ENCODE measurements around the gene PAQR5.
"Not testable (repeated sequence)": the region's sequence is repeated elsewhere in the genome, so short reads cannot be mapped to it uniquely, and the experiment has no call there.

PAQR5 gene, protein sequence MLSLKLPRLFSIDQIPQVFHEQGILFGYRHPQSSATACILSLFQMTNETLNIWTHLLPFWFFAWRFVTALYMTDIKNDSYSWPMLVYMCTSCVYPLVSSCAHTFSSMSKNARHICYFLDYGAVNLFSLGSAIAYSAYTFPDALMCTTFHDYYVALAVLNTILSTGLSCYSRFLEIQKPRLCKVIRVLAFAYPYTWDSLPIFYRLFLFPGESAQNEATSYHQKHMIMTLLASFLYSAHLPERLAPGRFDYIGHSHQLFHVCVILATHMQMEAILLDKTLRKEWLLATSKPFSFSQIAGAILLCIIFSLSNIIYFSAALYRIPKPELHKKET

DNA sequence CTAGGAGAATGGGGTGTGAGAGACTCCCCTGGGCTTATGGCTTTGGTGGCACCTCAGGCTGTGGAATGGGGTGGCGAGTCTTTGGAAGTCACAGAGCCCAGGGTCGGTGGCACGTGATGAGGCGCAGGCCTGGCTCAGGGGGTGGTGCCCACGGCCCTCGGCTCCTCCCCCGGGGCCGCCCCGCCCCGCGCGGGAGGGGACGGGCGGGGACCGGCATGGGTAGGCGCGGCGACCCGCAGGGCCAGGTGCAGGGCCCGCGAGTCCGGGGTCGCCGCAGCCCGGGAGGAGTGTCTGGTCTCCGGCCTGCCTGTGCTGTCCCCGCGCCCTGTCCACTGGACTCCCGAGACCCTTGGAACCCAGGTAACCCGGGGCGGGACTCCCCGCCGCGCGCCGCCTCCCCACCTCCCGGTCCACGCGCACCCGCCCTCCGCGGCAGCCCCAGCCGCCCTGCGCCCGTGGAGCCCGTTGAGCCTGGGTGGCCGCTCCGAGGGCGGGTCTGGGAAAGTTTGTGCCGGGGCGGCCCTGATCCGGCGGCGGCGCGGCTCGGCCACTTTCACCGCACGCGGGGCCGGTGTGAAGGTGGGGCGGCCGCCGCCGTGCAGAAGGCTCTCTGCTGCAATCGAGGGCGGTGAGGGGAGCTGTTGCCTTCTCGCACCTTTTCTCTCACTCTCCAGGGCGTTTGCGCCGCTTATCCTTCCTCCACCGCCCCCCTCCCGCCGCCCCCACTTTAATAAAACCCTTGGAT lies at the start of gene PAQR5:
Gene PAQR5, plus strand, starts transcription at position 216 of the 745 bp plus-strand sequence. CDS start 61,169 bp downstream, outside the sequence.
- peak; percentile 43 for DNase-seq

DNA sequence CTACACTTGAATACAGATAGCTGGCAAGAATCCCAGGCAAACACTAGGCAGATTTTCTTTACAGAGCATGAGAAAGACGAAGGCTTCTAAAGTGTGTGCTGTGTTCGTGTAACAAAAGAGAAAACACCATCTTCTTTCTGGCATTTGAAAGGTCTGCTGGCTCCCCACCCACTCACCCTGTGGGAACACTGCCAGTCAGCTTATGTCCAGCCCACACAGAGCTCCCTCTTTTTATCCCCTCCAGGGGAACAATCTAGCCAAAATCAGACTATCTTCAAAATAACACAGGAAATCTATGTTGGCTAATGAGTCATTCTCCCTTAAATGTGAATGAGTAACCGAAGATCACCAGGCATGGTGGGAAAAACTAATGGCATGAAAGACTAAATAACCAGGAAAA lies 45.6 kb upstream of the PAQR5 start:
- DNase-seq, result no peak

DNA sequence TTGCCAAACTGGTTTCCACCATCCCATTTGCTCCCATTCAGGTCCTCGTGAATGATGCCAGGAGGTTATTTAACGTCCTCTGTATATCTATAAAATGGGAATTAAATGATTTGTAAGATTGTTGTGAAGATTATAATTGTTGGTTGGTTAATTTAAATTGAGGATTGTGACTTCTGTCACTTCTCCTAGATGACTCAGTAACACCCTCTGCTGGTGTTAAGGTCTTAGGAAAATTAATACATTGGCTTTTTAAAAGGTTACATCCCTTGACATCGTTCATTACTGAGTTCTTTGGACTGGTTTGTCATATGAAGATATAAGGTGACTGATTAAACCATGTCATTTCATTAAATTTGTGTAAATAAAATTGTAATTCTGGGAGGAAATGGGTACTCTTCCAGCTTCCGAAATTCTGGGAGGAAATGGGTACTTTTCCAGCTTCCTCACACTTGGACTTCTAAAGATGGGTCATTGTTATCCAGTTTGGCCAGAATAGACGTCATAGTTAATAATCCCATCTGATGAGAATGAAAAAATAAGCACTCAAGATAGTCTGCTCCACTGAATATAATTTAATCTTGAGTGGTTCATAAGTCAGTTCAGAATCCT lies 33.3 kb upstream of the PAQR5 start:
- no peak for DNase-seq

DNA sequence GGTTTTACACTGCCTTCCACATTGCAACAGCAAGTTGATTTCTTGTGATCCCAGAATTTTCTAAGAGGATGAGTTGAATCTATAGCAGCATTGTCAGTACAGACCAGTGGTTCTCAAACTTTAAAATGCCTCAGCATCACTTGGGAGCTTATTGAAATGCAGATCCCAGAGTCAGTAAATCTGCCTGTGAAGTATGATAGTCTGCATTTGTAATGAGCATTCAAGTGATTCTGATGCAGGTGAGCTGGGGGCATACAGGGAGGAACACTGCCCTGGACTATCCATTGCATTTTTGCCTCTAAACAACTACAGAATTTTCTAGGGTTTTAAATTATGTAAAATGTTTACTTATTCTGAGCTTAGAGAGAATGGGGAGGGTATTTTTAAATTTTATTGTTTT lies 27.5 kb upstream of the PAQR5 start:
- no peak for DNase-seq

- no peak for DNase-seq
Observed at GRCh38 chr15:69272139-69272538, 26.6 kb upstream of the PAQR5 start.

GRCh38 chr15:69272891-69273290 lies 25.8 kb upstream of the PAQR5 start:
- no peak for DNase-seq

DNA sequence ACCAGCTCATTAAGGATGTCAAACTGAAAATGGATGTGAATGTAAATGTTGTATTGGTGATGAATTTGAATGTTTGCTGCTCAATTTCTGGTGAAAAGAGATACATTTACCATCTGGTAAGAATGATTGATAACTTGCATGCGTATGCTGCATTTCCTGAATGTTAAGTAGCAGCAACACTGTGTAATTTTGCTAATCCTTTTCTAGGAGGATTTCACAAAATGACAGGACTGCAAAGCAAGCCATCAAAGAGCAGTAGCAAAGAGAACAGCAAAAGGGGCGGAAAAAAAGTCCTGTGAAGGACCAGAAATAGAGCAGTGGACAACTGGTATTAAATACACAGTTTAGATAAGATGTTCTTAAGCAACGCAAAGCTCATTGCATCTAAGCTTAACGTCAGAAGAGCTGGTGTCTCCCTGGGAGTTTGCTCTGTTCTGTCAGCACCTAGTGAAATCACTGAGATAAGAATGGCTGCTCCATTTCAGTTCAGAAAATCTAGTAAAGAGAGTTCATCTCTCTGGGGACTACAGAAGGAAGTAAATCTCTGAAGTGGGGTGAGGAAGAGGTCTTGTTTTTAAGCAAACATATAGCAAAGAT lies 23.5 kb upstream of the PAQR5 start:
- DNase-seq, result no peak

- no peak for DNase-seq
Observed at GRCh38 chr15:69275933-69276560, 22.7 kb upstream of the PAQR5 start.

GRCh38 chr15:69277316-69277715 lies 21.4 kb upstream of the PAQR5 start:
- no peak for DNase-seq

DNA sequence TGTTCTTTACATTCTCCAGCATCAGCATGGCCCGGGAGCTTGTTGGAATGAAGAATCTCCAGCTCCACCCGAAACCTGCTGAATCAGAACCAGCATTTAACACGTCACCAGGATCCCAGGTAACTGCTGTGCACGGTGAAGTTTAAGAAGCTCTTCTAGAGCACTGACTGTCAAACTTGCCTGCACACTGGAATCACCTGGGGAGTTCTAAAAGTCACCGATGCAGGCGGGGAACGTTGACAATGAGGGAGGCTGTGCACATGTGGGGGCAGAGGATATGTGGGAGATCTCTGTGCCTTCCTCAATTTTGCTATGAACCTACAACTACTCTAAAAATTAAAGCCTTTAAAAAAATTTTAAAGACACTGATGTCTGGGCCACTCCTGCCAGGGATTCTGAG lies 19.1 kb upstream of the PAQR5 start:
- no peak for DNase-seq

DNA sequence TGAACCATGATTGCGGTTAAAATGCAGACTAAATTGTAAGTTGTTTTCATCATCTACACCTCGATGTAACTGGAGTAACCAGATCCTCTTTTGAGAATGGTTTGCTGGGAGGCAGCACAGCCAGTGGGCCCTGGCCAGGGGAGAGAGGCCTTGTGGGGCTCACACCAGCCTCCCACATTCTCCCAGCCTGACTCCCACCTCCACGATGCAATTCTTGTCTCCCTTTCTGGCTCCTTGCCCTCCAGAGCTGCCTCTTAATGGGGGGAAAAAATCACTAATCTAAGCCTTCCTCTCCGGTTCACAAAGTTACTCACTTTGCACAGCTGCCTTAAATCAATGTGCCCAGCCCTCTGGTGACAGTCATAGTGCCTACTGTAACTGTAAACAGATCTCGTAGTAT lies 17.9 kb upstream of the PAQR5 start:
- DNase-seq, result no peak

DNA sequence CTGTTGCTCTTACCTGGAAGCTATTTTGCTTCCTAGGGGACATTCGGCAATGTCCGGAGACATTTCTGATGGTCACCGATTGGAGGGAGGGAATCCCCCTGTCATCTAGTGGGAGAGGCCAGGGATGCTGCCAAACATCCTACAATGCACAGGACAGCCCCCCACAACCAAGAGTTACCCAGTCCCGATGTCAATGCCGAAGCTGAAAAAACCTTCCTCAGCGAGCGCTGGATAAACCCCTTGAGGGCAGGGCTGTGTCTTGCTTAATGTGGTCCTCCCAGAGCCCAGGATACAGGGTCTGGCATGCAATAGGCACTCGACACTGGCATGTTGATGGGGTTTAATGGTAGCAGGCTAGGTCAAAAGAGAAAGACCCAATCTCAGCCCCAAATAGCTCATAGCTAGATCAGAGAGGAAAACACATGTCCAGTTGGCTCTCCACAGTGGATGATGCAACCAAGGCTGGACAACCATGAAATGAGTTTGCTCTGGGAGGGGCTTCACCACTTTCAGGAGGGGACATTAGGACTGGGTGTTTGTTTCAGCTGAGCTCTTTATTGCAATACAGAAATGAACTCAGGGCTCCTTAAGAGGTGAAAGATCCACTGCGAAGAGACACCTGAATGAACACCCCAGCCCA lies 16.5 kb upstream of the PAQR5 start:
- DNase-seq, result no peak

- DNase-seq, result no peak
Observed at GRCh38 chr15:69285834-69286233, 12.9 kb upstream of the PAQR5 start.

DNA sequence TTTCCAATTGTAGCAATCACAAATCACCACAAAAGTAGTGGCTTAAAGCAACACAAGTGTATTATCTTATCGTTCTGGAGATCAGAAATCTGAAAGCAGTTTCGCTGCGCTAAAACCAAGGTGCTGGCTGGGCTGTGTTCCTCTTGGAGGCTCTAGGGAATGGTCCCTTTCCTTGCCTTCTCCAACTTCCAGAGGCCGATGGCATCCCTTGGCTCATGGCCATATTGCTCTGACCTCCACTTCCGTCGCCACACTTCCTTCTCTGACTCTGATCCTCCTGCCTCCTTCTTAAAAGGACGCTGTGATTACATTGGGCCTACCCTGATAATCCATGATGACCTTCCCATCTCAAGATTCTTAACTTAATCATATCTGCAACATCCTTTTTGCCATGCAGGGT lies 10.7 kb upstream of the PAQR5 start:
- no peak for DNase-seq

DNA sequence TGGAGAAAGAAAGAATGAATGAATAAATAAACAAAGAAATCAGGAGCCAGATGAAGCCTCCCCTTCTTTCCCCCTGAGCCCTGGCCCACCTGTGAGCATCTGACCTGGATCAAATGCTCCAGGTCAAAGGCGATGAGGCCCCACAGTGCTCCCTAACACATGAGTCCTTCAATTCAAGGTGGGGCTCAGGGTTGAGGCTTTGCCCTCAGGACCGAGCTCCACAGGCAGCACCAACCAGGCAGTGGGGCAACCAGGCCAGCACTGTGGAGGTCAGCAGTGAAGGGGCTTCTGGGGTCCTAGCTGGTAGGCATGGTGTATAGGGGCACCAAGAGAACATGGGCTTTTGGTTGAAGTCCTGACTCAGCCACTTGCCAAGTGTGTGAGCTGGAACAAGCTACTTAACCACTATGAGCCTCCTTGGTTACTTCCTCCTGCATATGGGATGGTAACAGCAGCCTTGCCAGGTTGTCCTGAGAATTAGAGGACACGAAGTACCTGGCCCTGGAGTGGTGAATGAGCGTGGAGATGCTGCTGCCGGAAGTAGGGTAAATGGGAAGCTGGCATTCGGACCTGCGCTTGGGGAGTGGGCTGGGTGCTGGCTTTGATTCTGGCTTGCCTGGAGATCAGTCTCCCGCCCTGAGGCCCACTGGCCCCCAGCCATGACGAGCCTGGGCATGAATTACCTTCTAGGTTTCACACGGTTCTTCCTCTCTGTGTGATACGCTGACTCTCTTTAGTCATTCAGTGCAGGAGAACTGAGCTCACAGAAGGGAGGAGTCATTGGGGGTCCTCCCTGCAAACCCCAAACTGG lies 10.0 kb upstream of the PAQR5 start:
- no peak for DNase-seq

DNA sequence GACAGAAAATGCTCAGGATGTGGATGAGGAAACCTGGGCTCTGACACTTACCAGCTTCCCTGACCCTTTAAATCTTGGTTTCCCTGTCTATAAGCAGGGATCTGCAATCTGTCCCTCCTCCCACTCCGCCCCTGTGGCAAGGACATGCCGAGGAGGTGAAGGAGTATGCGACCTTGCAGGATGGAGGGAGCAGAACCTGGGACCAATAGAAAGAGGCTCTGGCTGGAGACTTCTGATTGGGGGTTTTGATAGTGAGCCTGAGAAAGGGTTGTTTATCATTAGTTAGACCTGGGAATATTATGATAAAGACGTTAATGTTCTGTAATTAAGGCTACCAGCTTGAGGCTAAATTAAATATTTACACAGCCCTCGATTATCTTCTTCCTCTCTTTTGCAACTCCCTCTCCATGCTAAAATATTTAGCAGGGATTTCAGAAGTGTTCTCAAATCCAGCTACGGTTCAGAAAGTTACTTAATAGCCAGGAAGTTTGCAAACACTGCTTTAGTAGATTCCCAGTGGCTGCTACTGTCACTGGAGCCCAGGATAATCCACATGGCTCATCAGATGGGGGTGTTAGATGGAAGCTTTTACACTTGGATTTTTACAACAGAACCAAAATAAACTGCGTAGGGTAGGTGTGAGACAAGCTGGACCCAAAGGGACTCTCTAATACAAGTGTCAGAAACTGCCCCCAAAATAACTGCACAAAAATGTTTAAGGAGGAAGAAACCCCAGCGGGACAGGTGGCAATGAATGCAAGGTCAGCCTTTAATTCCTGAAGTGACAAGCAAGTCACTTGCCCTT lies 9.2 kb upstream of the PAQR5 start:
- DNase-seq, result no peak

DNA sequence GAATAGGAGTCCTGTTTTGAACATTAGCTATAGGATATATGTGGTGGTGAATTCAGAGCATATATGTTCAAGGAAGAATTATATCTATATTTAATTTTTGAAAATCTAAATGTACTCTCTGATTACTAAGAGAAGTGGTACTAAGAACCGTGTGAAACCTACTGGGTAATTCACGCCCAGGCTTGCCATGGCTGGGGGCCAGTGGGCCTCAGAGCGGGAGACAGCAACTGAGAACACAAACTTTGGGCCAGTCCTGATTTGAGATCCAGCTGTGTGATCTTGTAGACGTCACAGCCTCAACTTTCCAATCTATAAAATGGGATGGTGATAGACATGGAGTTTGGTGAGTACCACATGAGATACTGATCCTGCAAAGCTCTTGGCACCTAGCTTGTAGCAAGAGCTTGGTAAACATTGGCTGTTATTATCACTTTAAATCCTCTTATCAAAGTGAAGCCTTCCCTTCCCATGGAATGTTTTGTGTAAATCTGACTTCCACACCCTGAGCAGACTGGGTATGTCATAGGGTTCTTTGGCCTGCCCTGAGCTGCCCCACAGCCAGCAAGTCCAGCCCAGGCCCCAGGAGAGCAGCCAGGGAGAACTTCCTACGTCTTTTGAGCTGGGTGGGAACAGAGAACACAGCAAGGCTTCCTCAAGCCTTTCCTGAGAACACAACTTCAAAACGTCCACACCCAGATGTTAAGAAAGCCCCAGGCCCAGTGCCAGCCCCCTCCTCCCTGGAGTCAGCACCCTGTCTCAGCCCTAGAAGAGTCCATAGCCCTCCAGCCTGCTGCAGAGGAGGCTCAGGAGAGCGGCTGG lies 8.2 kb upstream of the PAQR5 start:
- DNase-seq, result no peak

DNA sequence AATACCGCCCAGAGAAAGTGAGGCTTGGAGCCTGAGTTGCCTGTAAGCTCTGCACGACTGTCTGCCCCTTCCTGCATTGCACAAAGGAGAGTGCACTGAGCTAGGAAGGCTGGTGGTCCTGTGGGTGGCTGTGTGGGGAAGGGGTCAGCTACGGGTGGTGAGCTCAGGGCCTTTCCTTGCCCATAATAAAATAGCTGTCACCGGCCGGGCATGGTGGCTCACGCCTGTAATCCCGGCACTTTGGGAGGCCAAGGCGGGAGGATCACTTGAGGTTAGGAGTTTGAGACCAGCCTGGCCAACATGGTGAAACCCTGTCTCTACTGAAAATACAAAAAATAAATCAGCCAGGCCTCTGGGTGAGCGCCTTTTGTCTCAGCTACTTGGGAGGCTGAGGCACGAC lies 7.1 kb upstream of the PAQR5 start:
- DNase-seq, result not testable (repeated sequence)

DNA sequence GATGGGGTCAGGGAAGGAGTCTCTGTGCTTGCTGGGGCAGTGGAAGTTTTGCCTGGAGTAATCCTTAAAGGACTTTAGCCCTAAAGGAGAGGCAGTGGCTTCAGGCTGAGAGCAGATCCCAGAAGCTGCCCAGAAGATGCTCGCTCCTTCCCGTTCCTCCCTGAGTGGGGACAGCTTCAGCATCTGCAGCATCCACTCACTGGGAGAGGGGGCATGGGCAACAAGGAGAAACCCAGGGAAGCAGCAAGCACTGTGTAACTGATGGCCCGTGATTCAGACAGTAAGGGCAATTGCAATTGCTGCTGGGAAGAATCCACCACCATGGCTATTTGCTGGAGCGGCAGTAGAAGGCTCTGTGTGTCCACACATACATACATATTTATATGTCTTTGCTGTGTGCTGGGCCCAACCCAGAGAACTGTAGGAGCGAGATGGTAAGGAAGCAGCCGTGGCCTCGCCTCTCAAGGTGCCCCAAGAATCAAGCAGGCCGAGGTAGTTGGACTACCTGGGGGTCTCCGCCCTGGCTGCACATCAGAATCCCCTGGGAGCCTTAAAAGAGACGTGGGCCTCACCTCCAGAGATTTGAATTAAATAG lies 5.8 kb upstream of the PAQR5 start:
- no peak for DNase-seq

Data from stimulated activated CD4-positive, alpha-beta T cell treated with anti-CD3 and anti-CD28 coated beads, Interleukin-15, amount 100 ng/mL, for 24 hours (primary cell).